HPDE6-E6E7 (cell line): ENCODE measurements around the gene HOOK1.
"Not testable (repeated sequence)": the region's sequence is repeated elsewhere in the genome, so short reads cannot be mapped to it uniquely, and the experiment has no call there.

Experiments used
- DNase-seq: peaks from one replicate; pipeline ENCODE4 v3.0.0; 2011; ENCODE audit warnings: missing footprints; ENCODE audit errors: extremely low spot score

HOOK1 gene

DNA sequence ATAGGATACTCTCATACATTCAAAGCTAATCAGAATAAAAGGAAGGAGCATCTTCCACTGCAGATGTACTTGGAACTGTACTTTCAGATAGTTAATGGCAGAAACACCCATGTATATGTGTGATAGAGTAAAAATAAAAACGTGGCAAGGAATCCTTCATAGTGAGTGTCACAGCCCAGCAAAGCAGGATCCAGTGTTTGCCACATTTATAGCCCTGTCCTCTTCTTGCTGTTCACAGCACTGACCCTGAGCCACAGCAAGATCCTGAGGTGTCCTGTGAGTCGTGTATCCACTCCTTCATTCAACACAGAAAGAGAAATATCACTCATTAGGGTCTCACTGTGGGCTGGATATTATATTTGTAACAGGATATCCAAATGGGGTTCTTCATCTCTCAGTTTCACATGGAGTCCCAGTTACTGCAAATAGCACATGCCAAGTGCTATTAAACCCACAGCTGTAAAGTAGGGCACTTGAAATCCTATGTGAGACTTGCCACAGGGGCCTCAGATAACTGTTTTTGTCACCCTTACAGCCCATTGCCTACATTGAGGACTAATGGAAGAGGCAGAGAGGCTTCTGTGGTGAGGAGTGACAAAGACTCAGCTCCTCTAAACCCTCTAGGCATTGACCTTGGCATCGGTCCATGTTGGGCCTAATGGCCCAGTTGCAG lies 70.5 kb downstream of the HOOK1 start:
- no peak for DNase-seq

DNA sequence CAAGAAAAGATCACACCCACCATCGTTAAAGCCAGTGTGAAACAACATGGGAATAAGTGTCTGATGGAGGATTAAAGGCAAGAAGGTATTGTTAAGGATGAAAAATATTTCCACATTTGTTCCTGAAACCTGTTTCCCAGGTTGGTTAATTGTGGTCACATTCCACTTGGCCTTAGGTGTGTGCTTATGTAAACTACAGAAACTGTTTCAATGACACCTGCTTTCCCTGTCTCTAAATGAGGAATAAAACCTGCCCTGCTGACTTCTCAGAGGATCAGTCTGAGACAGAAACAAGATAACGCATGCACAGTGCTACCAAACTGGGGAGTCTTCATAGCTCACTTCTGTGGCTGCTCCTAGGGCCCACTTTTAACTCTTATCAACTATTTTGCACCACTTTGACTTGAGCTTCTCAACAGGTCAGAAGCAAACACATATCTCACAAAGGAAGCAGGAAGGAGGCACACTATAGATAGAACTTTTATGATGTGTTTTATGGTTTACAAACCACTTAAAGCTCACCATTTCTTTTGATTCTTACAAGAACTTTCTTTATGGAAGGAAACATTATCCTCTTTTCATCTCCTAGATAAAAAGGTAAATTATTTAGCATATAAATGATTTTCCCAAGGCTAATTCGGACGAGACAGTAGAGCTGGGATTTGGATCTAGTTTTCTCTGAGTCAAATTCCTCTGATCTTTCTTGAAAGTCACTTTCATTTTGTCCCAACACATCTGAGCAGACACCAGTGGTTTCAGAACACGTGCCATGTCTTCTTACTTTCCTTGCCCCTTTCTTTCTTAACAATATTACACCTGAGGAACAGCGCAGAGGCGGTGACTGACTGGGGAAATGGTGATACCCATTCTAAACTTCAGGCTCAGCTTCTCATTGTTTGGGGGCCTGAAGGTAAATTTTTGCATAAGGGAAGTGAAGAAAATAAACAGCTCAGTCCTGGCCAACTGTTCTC lies 78.4 kb downstream of the HOOK1 start:
- peak; percentile 69 for DNase-seq

GRCh38 chr1:59897165-59897564 lies 82.4 kb downstream of the HOOK1 start:
- no peak for DNase-seq

DNA sequence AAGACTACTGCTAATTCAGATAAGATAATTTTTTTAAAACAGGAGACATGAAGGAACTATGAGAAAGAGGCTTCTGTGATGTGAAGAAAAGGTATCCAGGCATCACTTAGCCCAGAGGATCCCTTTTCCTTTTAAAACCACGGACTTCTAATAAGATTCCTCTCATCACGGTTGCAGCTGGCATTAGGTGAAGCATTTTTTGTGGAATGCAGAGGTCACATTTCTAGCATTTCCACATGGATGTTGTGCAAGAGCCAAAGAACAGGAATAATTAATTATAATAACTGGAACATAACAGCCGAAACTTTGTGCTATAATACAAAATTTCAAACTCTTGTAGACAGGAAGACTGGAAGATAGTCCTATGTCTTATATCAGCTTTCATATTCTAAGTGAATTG lies 84.2 kb downstream of the HOOK1 start:
- no peak for DNase-seq

DNA sequence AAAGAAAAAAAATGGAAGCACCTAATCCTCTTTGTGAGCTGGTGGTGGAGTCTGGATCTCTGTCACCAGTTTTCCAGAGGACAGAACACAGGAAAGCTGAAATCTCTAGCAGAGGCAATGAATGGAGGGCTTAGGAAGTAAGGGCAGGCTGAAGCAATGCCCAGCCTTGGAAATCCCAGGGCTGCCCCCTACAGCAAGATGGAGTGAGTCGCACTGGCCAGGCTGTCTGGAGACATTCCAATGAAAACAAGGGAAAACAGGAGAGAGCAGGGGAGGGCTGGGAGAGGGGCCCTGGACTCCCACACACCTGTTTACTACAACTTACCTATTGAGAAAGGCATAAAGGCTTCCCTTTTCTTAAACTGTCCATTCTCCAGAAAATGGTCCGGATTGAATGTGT lies 85.9 kb downstream of the HOOK1 start:
- no peak for DNase-seq

GRCh38 chr1:59901770-59902388 lies 87.1 kb downstream of the HOOK1 start:
- no peak for DNase-seq

GRCh38 chr1:59903141-59903754 lies 88.5 kb downstream of the HOOK1 start:
- no peak for DNase-seq

DNA sequence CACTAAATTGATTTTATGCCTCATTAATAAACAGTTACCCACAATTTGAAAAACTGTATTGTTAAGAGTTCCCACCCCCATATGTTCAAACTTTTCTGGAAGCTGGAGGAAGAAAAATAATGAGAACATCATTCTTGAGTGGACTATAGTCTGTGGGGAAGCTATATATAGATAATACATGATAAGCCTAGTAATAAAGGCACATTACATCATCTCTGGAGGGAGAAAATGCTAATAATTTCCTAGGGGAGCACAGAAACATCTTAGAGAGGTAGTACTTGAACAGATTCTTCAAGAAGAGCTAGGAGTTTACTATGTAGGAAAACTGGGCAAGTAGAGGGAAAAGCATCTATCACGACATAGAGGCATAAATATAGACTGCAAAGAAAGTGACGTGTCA lies 92.2 kb downstream of the HOOK1 start:
- no peak for DNase-seq

GRCh38 chr1:59908084-59908483 lies 93.3 kb downstream of the HOOK1 start:
- no peak for DNase-seq

- DNase-seq: no peak
These were observed 93.9 kb downstream of the HOOK1 start for GRCh38 chr1:59908682-59909081.

GRCh38 chr1:59914791-59915286 lies 100.1 kb downstream of the HOOK1 start:
- DNase-seq: not testable (repeated sequence)

DNA sequence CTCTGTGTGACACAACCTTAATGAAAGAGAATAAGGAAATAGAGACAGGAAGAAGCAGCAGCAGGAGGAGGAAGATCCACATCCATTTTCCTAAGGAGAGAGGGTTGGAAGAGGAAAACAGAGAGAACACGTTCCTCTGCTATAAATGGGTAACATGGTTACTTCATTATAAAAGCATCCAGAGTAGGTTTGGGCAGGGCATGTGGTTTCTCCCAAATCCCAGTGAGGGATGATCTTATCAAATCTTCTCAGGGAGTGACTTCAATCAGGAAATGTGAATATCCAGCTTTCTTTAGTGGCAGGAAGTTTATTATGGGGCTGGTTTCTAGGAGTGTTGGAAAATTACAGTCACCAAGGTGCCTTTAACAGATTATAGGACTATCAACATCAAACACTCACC lies 100.8 kb downstream of the HOOK1 start:
- DNase-seq: no peak

DNA sequence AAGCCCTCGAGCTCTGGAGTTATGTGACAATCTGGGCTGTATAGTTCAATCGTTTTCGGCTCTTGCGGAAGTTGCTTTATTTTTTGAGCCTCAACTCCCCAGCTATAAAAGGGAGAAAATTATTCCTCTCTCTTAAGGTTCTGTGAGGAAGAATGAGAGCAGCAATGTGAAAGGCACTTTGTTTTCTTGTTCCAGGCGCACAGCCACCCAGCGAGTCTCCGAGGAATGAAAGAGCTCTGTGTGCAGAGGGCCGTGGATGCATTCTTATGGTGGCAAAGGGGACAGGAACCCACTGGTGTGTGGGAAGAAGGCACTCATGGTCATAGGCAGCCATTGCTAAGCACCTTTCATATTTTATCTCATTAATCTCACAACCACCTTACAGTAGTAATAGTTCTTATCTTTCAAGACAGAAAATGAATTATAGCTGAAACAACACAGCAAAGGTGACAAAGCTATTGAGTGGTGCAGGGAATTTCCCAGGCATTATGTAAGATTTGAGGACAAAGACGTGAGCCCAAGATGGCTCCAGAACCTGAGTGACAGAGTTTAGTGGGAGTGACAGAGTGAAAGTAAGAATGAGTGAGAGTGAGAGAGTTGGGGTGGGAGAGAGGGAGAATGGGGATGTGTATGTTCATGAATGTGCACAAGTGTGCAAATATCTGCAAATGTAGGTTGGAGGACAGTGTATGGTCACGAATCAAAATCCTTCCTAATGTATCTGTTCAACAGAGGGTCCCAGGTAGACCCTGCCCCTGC lies 102.5 kb downstream of the HOOK1 start:
- DNase-seq: no peak

DNA sequence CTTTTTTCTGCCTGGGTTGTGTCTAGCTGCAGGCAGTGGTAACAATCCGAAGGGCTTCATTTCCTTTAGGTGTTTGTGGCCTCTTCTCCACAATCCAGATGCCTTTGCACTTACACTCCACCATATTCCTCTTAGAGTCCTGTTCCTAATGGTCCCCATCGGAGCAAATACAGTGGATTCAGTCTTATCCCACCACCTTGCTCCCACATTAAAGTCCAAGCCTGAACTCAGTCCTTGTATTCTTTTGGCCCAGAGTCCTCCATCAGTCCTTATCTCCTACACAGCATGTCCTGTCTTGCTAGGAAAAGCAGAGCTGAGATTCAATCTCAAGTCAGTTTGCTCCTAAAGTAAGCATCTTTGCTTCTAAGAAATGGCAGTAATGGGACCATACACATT lies 103.0 kb downstream of the HOOK1 start:
- DNase-seq: no peak

DNA sequence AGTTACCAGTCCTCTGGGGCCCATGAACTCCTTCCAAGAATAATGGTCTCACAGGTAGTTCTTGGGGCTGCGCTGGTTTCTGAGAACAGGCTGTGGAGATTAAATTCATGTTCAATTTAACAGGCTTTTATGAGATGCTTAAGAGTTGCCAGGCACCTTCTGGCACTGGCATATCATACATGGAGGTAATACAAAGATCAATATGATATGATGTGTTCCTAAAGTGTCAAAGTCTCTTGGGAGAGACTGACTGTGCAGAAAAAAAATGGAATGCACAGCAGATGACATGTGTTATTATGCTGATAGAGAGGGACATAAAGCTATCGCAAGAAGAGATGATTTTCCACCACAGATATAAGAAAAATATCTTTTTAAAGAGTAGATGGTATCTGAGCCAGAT lies 105.0 kb downstream of the HOOK1 start:
- no peak for DNase-seq

GRCh38 chr1:59921258-59921899 lies 106.6 kb downstream of the HOOK1 start:
- not testable (repeated sequence) for DNase-seq

- DNase-seq: no peak
These were observed 109.9 kb downstream of the HOOK1 start for GRCh38 chr1:59924653-59925052.
